SJSA1 (cell line): ENCODE measurements around the gene TNIP1. TPM values are rescaled to one million over a fixed set of nuclear protein-coding genes. Genes with fewer than 3 reads are reported as not detected.

ENCODE experiments used
- DNase-seq, 2 experiments: peaks; one replicate each; pipeline ENCODE4 v3.0.0-alpha.2; 2015 to 2020; ENCODE audit warnings: low spot score in 2 of 2, low read depth in 1 of 2
- H3K27ac ChIP-seq: fragments of 250-450 bp; sonication (Bioruptor Pico); 2 replicates; pipeline ENCODE4 v1.5.1; 2020; ENCODE audit warnings: mild to moderate bottlenecking, moderate library complexity
- H3K27me3 ChIP-seq: fragments of 250-450 bp; sonication (Bioruptor Pico); replicated peaks from 2 replicates; pipeline ENCODE4 v1.5.1; 2020; ENCODE audit warnings: mild to moderate bottlenecking, moderate library complexity
- H3K36me3 ChIP-seq: fragments of 250-450 bp; sonication (Bioruptor Pico); 2 replicates; pipeline ENCODE4 v1.5.1; 2020; ENCODE audit warnings: mild to moderate bottlenecking
- H3K4me1 ChIP-seq: fragments of 250-450 bp; sonication (Bioruptor Pico); replicated peaks from 2 replicates; pipeline ENCODE4 v1.6.1; 2021; ENCODE audit warnings: mild to moderate bottlenecking
- H3K4me3 ChIP-seq: fragments of 250-450 bp; sonication (Bioruptor Pico); 2 replicates; pipeline ENCODE4 v1.5.1; 2020; ENCODE audit warnings: mild to moderate bottlenecking
- H3K9me3 ChIP-seq: fragments of 250-450 bp; sonication (Bioruptor Pico); replicated peaks from 2 replicates; pipeline ENCODE4 v1.5.1; 2020; ENCODE audit warnings: mild to moderate bottlenecking
- total RNA-seq: library from RNA; depleted of rRNA; stranded (reverse); fragments of >200 nt; shearing (Covaris generic); gene quantifications from 2 replicates; pipeline ENCODE4 v1.2.3, GENCODE V29; 2014

TNIP1 gene
- total RNA-seq, 1 experiment from 2014 or later, result 296 TPM

DNA sequence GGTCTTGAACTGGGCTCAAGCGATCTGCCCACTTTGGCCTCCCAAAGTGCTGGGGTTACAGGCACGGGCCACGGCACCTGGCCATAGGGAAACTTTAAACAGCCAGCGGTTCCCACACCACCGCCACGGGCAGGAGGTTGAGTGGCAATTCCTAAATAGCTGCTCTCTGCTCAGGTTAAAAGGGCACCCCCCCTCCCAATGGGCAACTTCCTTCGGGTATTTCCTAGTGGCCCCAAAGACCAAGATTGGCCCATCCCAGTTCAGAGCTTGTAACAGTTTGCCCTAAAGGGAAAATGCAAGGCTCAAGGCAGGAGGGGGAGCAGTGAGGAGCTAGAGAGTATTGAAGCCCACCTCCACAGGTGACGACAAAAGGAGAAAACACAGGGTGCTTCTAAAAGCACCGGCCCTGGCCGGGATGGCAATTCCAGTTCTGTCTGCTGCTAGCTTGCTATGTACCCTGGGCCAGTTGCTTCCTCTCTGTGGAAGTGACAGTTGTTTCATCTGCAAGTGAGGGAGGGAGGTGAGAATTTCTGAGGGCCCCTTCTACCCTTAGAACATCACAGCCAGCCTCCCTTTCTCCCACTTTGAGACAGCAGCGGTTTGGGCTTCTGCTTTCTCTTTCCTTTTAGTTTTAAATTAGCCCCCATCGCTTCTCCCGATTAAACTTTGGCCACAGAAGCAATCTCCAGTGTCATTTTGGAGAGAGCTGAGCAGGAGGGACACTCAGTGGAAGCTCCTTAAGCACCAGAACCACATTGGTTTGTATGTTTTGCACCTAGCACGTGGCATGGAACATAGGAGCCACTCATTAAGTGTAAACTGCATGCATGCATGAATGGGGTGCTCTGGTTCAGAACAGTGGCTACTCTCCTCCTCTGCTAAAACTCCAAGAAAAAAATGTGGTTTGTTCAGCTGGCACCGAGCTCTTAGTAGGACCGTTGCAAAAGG, 17.3 kb upstream of the TNIP1 start:
- Histone ChIP-seq H3K27ac (no peak overlapping the region), H3K9me3 (no peaks in the 10 kb centered on the region; the same call in 1 of the 2 replicates)

DNA sequence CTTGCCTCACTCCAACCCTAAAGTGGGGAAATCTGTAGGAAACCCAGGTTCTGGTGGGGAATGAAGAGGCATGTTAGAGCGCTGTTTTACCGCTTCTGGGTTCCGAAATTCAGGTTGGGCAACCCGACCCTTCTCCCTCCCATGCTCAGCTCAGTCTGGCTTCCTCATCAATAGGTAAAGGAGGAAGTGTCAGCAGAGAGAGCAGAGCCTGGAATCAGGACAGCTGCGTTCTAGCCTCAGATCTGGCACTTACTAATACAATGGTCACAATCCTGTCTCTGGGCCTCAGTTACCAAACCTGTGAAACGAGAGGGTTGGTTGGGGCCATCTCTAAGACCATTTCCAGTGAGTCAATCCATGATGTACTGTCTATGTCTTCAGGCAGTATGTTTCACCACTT, 16.2 kb upstream of the TNIP1 start:
- no peak for DNase-seq
- Histone ChIP-seq H3K4me1 (peaks cover 43% of the 10 kb centered on the region), H3K27ac (no peak overlapping the region)

More for the DNA sequence above, 17.3 kb upstream of the TNIP1 start:
- DNase-seq, result no peak
- H3K27me3 ChIP-seq, result no peaks in the 10 kb centered on the region
- peaks cover 32% of the 10 kb centered on the region for H3K4me1 ChIP-seq
- H3K36me3 ChIP-seq, result peaks cover 31% of the 10 kb centered on the region
- no peak overlapping the region for H3K4me3 ChIP-seq

DNA sequence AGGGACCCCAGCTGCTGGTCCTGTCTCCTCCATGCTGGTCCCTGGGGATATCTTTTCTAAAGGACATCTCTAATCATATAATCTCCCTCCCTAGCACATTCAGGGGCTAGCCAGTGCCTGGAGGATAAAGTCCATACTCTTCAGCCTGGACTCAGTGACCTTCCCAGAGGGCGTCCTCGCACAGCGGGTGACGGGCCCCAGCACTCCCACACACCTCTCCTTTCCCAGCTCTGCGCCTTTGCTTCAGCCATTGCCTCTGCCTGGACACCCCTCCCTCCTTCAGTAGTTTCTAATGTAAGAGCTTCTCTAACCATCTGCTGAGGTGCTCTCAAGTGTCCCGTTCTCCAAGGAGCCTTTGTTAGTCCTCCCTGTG, 15.2 kb upstream of the TNIP1 start:
- Histone ChIP-seq H3K9me3 (no peaks in the 10 kb centered on the region; the same call in 1 of the 2 replicates), H3K27ac (peak overlapping the region; percentile 95), H3K4me3 (no peak overlapping the region), H3K36me3 (peaks cover 12% of the 10 kb centered on the region; the same call in 1 of the 2 replicates), H3K27me3 (no peaks in the 10 kb centered on the region), H3K4me1 (peaks cover 47% of the 10 kb centered on the region)
- no peak for DNase-seq

More for the DNA sequence above, 16.2 kb upstream of the TNIP1 start:
- Histone ChIP-seq H3K27me3 (no peaks in the 10 kb centered on the region), H3K9me3 (no peaks in the 10 kb centered on the region; the same call in 1 of the 2 replicates), H3K36me3 (peaks cover 21% of the 10 kb centered on the region), H3K4me3 (no peak overlapping the region)

DNA sequence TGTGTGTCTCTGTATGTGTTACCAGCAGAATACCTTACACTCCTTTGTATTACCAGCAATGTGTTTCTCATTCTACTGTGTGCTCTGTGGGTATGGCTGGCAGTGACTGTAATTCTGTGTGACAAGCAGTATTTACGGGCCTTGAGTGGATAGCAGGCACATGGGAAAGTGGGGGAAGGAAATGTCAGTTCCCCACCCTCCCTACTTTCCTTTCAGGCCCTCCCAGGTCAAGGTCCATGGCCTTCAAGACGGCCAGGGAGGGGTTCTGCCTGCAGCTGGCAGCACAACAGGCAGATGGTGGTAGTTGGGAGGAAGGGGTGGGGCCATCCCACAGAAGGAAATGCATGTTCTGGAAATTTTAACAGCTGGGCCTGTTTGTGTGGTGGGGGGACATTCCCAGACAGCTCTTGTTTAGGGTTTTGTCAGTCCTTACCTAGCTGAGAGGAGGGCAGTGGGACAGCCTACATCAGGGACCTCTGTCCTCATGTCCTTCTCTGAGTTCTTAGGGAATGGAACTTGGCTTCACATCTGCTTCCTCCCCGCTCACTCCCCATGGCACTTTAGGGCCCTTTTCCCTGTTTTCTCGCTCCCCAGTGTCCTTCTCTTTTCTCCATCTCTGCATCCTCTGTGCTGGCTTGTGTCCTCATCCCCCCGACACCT, 14.6 kb upstream of the TNIP1 start:
- peak in 1 of 2 experiments; percentile 53 for DNase-seq
- peaks cover 7% of the 10 kb centered on the region; the same call in 1 of the 2 replicates for H3K36me3 ChIP-seq
- no peak overlapping the region for H3K4me3 ChIP-seq
- H3K27ac ChIP-seq, result peak overlapping the region; percentile 95
- no peaks in the 10 kb centered on the region; the same call in 1 of the 2 replicates for H3K9me3 ChIP-seq
- H3K4me1 ChIP-seq, result peaks cover 47% of the 10 kb centered on the region
- H3K27me3 ChIP-seq, result no peaks in the 10 kb centered on the region

DNA sequence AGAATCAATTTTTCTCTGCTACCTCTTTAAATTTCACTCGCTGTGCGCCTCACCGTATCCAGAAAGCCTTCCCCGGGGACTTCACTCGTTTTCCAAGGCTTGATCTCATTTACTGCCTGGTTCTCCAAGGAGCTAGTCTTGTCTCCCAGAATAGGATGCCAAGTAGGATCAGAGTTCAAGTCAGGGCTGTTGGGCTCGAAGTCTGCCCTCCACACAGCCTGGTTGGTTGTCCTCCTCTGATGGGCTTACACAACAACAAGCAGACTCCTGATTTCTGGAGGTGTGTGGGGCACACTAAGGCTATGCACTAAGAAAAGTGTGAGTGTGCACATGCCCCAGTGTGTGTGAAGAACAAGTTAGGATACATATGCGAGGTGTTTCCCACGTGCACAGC, 14.0 kb upstream of the TNIP1 start:
- H3K27me3 ChIP-seq, result no peaks in the 10 kb centered on the region
- H3K9me3 ChIP-seq, result no peaks in the 10 kb centered on the region; the same call in 1 of the 2 replicates
- DNase-seq, result no peak
- H3K36me3 ChIP-seq, result 0 out of 2 replicates have a peak, but pooled peaks cover 2% of the 10 kb centered on the region
- H3K4me3 ChIP-seq, result no peak overlapping the region
- H3K4me1 ChIP-seq, result peaks cover 47% of the 10 kb centered on the region
- H3K27ac ChIP-seq, result peak overlapping the region; percentile 95

DNA sequence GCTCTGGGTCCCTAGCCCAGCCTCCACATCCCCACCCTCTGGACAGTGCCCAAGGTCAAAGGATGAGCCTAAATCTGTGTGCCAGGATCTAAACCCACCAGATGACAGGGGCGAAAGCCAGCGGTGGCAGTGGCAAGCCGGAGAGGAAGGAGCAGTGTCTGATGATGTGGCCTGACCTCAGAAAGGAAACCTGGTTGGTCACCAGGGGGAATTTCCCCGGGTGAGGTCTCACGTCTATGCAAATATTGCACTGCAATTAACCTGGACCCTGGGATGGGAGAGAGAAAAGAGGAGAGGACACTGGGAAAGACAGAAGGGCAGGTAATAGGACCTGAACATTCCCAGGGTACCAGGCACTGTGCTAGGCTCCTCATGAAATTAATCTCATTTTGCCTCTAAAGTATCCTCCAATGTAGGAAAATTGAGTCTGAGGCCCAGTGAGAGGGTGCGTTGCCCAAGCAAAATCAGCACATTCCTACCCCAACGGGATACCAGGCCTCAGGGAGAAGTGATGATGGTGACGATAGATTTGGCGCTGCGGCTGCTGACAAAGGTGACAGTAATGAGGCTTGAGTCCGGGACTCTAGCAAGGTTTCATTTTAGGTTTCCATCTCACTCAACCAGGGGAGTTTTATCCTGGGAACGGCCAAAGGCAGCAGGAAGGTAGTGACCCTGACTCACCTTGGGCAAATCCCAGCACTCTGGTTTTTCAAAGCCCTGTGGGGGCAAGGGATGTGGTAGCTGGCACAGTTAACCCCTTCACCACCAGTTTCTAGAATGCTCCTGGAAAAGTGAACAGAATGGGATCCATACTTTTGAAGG, 13.4 kb upstream of the TNIP1 start:
- peaks cover 47% of the 10 kb centered on the region for H3K4me1 ChIP-seq
- no peaks in the 10 kb centered on the region for H3K27me3 ChIP-seq
- no peaks in the 10 kb centered on the region for H3K36me3 ChIP-seq
- H3K4me3 ChIP-seq, result no peak overlapping the region
- no peaks in the 10 kb centered on the region; the same call in 1 of the 2 replicates for H3K9me3 ChIP-seq
- H3K27ac ChIP-seq, result peak overlapping the region; percentile 95
- DNase-seq, result peak; percentile 71 to 80

DNA sequence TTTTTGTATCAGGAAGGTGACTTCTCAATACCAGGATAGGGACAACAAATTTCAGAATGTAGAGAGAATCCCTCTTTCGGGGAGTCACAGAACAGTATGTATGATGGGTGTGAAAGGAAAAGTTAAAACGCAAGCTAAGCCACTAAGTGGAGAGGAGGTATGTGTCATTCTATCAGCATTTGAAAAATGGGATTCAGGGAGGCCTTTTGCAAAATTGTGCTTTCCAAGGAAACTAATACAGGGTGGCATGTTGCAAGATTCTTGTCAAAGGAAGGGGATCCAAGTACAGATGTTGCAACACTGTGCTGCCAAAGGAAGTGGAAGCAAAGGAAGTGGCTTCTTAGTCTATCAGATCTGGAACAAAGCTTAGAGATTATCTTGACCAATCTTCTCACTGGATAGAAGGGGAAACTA, 12.6 kb upstream of the TNIP1 start:
- Histone ChIP-seq H3K36me3 (no peaks in the 10 kb centered on the region), H3K27ac (peak overlapping the region; percentile 95), H3K9me3 (no peaks in the 10 kb centered on the region; the same call in 1 of the 2 replicates), H3K4me1 (peaks cover 47% of the 10 kb centered on the region), H3K4me3 (no peak overlapping the region), H3K27me3 (no peaks in the 10 kb centered on the region)
- peak; percentile 80 to 95 for DNase-seq

DNA sequence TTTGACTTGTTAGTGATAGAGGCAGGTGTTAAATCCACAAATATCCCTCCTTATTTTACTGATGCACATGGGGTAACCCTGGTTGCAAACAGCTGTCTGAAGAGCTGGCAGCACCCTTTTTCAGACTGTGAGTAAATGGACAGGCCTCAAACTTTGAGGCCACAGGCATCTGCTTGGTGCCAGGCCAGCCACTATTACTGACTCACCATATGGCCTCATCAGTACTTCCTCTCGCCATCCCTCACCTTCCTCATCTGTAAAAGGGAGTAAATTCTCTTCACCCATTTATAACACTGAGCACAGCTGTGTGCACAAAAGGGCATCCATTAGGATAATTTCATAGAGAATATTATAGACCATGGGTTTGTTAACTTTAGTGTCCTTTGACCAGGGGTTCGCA, 11.9 kb upstream of the TNIP1 start:
- no peaks in the 10 kb centered on the region for H3K27me3 ChIP-seq
- no peak overlapping the region for H3K4me3 ChIP-seq
- H3K27ac ChIP-seq, result peak overlapping the region; percentile 95
- no peaks in the 10 kb centered on the region for H3K36me3 ChIP-seq
- H3K4me1 ChIP-seq, result peaks cover 49% of the 10 kb centered on the region
- no peaks in the 10 kb centered on the region; the same call in 1 of the 2 replicates for H3K9me3 ChIP-seq
- peak; percentile 79 to 84 for DNase-seq

DNA sequence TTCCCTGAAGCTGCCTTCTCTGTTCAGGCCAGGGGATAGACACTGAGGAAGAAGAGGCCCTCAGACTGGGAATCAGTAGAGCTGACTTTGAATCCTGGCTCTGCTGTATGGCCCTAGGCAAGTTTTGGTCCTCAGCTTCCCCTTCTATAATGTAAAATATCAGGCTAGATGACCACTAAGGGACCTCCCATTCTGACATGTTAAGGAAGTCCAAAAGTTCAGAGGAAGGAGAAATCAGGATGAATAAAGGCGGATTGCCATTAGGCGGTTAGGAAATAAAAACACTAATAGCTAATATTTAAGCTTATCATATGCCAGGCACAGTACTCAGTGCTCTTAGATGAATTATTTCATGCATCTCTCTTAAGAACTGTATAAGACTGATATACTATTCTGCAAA, 8.9 kb upstream of the TNIP1 start:
- Histone ChIP-seq H3K4me3 (no peak overlapping the region), H3K27me3 (no peaks in the 10 kb centered on the region), H3K27ac (no peak overlapping the region), H3K9me3 (no peaks in the 10 kb centered on the region), H3K4me1 (peaks cover 63% of the 10 kb centered on the region), H3K36me3 (0 out of 2 replicates have a peak, but pooled peaks cover 6% of the 10 kb centered on the region)
- DNase-seq, result no peak

DNA sequence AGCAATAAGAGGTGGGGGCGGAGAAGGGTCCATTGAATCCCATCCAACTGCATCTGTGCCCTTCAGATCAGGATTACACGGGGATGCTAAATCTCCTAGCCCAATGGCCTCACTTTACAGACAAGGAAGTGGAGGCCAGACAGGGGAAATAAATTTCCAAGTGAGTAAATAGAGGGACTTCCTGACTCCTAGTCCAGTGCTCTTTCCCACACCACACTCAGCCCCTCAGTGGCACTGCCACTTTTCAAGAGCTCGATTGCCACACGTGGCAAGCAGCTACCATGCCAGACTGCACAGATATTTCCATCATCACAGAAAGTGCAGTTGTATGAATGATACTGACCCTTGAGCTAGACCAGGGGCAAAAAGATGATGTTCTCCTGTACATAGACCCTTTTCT, 8.2 kb upstream of the TNIP1 start:
- no peak overlapping the region for H3K27ac ChIP-seq
- H3K4me1 ChIP-seq, result peaks cover 63% of the 10 kb centered on the region
- DNase-seq, result no peak
- no peaks in the 10 kb centered on the region for H3K27me3 ChIP-seq
- H3K9me3 ChIP-seq, result no peaks in the 10 kb centered on the region
- H3K4me3 ChIP-seq, result no peak overlapping the region
- H3K36me3 ChIP-seq, result 0 out of 2 replicates have a peak, but pooled peaks cover 7% of the 10 kb centered on the region

DNA sequence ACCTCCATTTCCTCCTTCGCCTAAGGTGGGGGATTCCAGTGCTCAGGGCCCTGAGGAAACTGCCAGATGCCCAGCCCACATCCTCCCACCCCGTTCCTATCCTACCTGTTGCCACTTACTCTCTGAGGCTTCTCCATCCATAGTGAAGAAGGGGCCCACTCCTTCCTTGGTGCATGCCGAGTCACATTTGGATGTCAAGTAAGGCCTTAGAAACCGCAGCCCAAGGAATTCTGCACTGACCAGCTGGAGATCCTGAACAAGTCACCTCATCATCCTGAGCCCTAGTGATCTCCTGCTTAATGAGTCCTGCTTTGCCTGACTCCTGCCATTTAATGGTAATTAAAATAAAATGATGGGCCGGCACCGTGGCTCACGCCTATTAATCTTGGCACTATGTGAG, 6.7 kb upstream of the TNIP1 start:
- peaks cover 63% of the 10 kb centered on the region for H3K4me1 ChIP-seq
- no peaks in the 10 kb centered on the region for H3K27me3 ChIP-seq
- no peak overlapping the region; the same call in 1 of the 2 replicates for H3K4me3 ChIP-seq
- H3K9me3 ChIP-seq, result no peaks in the 10 kb centered on the region
- no peak for DNase-seq
- H3K27ac ChIP-seq, result peak overlapping the region; percentile 98
- 0 out of 2 replicates have a peak, but pooled peaks cover 7% of the 10 kb centered on the region for H3K36me3 ChIP-seq

DNA sequence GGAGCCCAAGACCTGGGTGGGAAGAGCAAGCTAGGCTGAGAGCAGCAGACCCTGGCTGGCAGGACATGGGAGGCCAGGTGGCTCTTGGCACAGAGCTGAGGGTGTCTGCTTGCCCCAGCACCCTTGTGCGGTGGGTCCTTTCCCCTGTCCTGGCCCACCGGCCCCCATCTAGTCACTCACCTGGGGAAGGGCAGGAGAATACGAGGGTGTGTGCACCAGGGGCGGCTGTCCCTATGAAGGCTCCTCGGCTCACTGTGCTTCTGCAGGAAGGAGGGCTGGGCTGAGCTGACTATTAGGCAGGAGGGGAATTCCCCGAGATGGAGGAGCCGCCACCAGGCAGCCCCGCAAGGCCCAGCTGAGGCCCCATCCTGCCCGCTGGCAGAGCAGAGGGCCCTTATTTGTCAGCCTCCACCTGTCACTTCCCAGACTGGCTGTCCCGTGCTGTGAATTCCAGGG, 6.1 kb upstream of the TNIP1 start:
- peak; percentile 72 to 80 for DNase-seq
- H3K9me3 ChIP-seq, result no peaks in the 10 kb centered on the region
- peak overlapping the region; percentile 98 for H3K27ac ChIP-seq
- 0 out of 2 replicates have a peak, but pooled peaks cover 7% of the 10 kb centered on the region for H3K36me3 ChIP-seq
- peak overlapping the region; percentile 38 for H3K4me3 ChIP-seq
- H3K4me1 ChIP-seq, result peaks cover 63% of the 10 kb centered on the region
- H3K27me3 ChIP-seq, result no peaks in the 10 kb centered on the region
